Globus pallidus (tissue), 1 donor: ENCODE data around the gene NPAS4.
"Not testable (repeated sequence)": the region's sequence is repeated elsewhere in the genome, so short reads cannot be mapped to it uniquely, and the experiment has no call there.

Experiments used
- DNase-seq: peaks from one replicate; pipeline ENCODE4 v3.0.0-alpha.2; 2015; ENCODE audit warnings: low spot score

Gene NPAS4

GRCh38 chr11:66420671-66421476, at the start of gene NPAS4:
Gene NPAS4 (plus strand): TSS chr11:66421035. CDS start chr11:66421180, 145 bp downstream.
- DNase-seq = no peak

- peak; percentile 7 for DNase-seq
Observed at GRCh38 chr11:66371627-66372415, 49.0 kb upstream of the NPAS4 start, which contains the start of gene SLC29A2. Gene SLC29A2 (minus strand): TSS chr11:66371760. CDS start chr11:66371591, 169 bp downstream.

- DNase-seq = peak; percentile 39
Observed at GRCh38 chr11:66373265-66373664, 47.6 kb upstream of the NPAS4 start.

- not testable (repeated sequence) for DNase-seq
Observed at GRCh38 chr11:66373690-66374287, 47.0 kb upstream of the NPAS4 start.

GRCh38 chr11:66380264-66380663, 40.6 kb upstream of the NPAS4 start:
- not testable (repeated sequence) for DNase-seq

GRCh38 chr11:66384316-66384715, 36.5 kb upstream of the NPAS4 start:
- not testable (repeated sequence) for DNase-seq

- DNase-seq = peak; percentile 77
Observed at GRCh38 chr11:66386171-66387069, 34.4 kb upstream of the NPAS4 start.

- DNase-seq = peak; percentile 55
Observed at GRCh38 chr11:66388780-66389386, 32.0 kb upstream of the NPAS4 start.

- DNase-seq = no peak
Observed at GRCh38 chr11:66391322-66391721, 29.5 kb upstream of the NPAS4 start.

- DNase-seq = no peak
Observed at GRCh38 chr11:66393954-66394353, 26.9 kb upstream of the NPAS4 start.

- DNase-seq = no peak
Observed at GRCh38 chr11:66407651-66408050, 13.2 kb upstream of the NPAS4 start.

GRCh38 chr11:66408488-66409214, 12.2 kb upstream of the NPAS4 start:
- peak; percentile 80 for DNase-seq

- DNase-seq = no peak
Observed at GRCh38 chr11:66409226-66409625, 11.6 kb upstream of the NPAS4 start.

GRCh38 chr11:66410191-66410590, 10.6 kb upstream of the NPAS4 start:
- DNase-seq = no peak

- no peak for DNase-seq
Observed at GRCh38 chr11:66411323-66411722, 9.5 kb upstream of the NPAS4 start.

GRCh38 chr11:66412110-66412509, 8.7 kb upstream of the NPAS4 start:
- DNase-seq = no peak

- DNase-seq = no peak
Observed at GRCh38 chr11:66413167-66413566, 7.7 kb upstream of the NPAS4 start.

GRCh38 chr11:66414120-66414934, 6.5 kb upstream of the NPAS4 start:
- DNase-seq = no peak

GRCh38 chr11:66415423-66415822, 5.4 kb upstream of the NPAS4 start:
- DNase-seq = no peak

- DNase-seq = no peak
Observed at GRCh38 chr11:66417000-66417399, 3.8 kb upstream of the NPAS4 start.
